Measurements from ENCODE around the gene TTC3. TPM values are rescaled to one million over a fixed set of nuclear protein-coding genes. Genes with fewer than 3 reads are reported as not detected.

Gene TTC3
- total and polyA plus RNA-seq, 2 of the 13 experiments (the other 11 are each of a cell fraction or from before 2014, with no cell fraction given): 55.7 to 108 TPM

DNA sequence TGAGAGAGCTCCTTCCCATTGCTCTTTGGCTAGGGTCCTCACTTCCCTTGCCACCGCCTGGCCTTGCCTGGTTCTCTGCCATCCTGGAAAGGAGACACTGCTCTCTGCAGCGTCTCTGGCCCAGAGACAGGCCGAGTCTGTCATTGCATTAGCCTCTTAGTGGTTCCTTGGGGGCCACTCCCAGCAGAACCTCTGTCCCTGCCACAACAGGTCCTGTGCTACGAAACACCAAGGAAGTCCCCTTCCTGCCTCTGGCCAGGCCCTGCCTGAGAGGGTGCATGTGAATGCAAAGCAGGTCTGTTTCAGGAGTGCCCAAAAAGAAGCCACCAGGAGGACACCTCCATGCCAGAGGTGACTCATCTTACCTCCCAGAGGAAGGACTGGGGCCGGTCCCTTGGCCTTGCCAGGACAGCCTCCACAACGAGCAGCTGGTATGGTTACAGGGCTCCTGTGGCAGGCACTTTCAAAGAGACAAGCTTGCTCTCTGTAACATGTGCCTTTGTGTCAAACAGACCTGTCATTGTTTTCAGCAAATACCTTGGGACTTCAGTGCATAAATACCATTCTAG, 134.5 kb downstream of the TTC3 start (continued):
- no peak for TF ChIP-seq ZNF350 (CRISPR knock-in tag; IDR thresholded peaks at IDR 0.05; ENCODE audit: borderline replicate concordance, low read depth)
- no peak for TF ChIP-seq NFKBIZ (CRISPR knock-in tag; IDR thresholded peaks at IDR 0.05)
- TF ChIP-seq ZFP62 (CRISPR knock-in tag; IDR thresholded peaks at IDR 0.05): no peak
- TF ChIP-seq NBN (conservative IDR thresholded peaks at IDR 0.05): no peak
- no peak for TF ChIP-seq GFI1 (CRISPR knock-in tag; IDR thresholded peaks at IDR 0.05; ENCODE audit: borderline replicate concordance)
- no peak for TF ChIP-seq KLF6 (CRISPR knock-in tag; IDR thresholded peaks at IDR 0.05)
- TF ChIP-seq ZNF619 (CRISPR knock-in tag; IDR thresholded peaks at IDR 0.05): no peak
- TF ChIP-seq TBX3 (IDR thresholded peaks at IDR 0.05; ENCODE audit: borderline replicate concordance): no peak
- TF ChIP-seq GPN1 (CRISPR knock-in tag; IDR thresholded peaks at IDR 0.05; ENCODE audit: borderline replicate concordance): no peak
- TF ChIP-seq ZNF749 (CRISPR knock-in tag; IDR thresholded peaks at IDR 0.05; ENCODE audit: borderline replicate concordance): no peak
- no peak for TF ChIP-seq EP300 (IDR thresholded peaks at IDR 0.05; ENCODE audit: low read depth in 2 of 2, low read length in 2 of 2)
- no peak for TF ChIP-seq EP300 (CRISPR knock-in tag; IDR thresholded peaks at IDR 0.05; ENCODE audit: borderline replicate concordance)
- TF ChIP-seq PAWR (CRISPR knock-in tag; IDR thresholded peaks at IDR 0.05; ENCODE audit: borderline replicate concordance): no peak
- no peak for TF ChIP-seq CC2D1A (CRISPR knock-in tag; IDR thresholded peaks at IDR 0.05)
- TF ChIP-seq ZNF879 (CRISPR knock-in tag; IDR thresholded peaks at IDR 0.05): no peak
- no peak for TF ChIP-seq RORA (CRISPR knock-in tag; IDR thresholded peaks at IDR 0.05)
- TF ChIP-seq NR2F2 (IDR thresholded peaks at IDR 0.05; ENCODE audit: borderline replicate concordance, low read depth): no peak
- TF ChIP-seq PCBP2 (optimal IDR thresholded peaks at IDR 0.05; ENCODE audit: low read depth, low read length, poor library complexity, severe bottlenecking): no peak
- TF ChIP-seq SMAD9 (CRISPR knock-in tag; IDR thresholded peaks at IDR 0.05): no peak
- no peak for TF ChIP-seq ZNF446 (CRISPR knock-in tag; IDR thresholded peaks at IDR 0.05)
- no peak for TF ChIP-seq SP2 (CRISPR knock-in tag; IDR thresholded peaks at IDR 0.05)
- no peak for TF ChIP-seq ZNF234 (CRISPR knock-in tag; conservative IDR thresholded peaks at IDR 0.05)
- TF ChIP-seq GATAD2A (CRISPR knock-in tag; IDR thresholded peaks at IDR 0.05): 0 out of 2 replicates have a peak, but pooled peaks have one; percentile 39
- TF ChIP-seq ARHGAP35 (CRISPR knock-in tag; IDR thresholded peaks at IDR 0.05; ENCODE audit: borderline replicate concordance): no peak
- TF ChIP-seq, protein P1, sequence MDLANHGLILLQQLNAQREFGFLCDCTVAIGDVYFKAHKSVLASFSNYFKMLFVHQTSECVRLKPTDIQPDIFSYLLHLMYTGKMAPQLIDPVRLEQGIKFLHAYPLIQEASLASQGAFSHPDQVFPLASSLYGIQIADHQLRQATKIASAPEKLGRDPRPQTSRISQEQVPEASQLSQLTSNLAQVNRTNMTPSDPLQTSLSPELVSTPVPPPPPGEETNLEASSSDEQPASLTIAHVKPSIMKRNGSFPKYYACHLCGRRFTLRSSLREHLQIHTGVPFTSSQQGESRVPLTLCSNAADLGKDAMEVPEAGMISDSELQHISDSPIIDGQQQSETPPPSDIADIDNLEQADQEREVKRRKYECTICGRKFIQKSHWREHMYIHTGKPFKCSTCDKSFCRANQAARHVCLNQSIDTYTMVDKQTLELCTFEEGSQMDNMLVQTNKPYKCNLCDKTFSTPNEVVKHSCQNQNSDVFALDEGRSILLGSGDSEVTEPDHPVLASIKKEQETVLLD (CRISPR knock-in tag; IDR thresholded peaks at IDR 0.05; ENCODE audit: low read depth): no peak
- TF ChIP-seq, protein P2, sequence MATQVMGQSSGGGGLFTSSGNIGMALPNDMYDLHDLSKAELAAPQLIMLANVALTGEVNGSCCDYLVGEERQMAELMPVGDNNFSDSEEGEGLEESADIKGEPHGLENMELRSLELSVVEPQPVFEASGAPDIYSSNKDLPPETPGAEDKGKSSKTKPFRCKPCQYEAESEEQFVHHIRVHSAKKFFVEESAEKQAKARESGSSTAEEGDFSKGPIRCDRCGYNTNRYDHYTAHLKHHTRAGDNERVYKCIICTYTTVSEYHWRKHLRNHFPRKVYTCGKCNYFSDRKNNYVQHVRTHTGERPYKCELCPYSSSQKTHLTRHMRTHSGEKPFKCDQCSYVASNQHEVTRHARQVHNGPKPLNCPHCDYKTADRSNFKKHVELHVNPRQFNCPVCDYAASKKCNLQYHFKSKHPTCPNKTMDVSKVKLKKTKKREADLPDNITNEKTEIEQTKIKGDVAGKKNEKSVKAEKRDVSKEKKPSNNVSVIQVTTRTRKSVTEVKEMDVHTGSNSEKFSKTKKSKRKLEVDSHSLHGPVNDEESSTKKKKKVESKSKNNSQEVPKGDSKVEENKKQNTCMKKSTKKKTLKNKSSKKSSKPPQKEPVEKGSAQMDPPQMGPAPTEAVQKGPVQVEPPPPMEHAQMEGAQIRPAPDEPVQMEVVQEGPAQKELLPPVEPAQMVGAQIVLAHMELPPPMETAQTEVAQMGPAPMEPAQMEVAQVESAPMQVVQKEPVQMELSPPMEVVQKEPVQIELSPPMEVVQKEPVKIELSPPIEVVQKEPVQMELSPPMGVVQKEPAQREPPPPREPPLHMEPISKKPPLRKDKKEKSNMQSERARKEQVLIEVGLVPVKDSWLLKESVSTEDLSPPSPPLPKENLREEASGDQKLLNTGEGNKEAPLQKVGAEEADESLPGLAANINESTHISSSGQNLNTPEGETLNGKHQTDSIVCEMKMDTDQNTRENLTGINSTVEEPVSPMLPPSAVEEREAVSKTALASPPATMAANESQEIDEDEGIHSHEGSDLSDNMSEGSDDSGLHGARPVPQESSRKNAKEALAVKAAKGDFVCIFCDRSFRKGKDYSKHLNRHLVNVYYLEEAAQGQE (IDR thresholded peaks at IDR 0.05; ENCODE audit: borderline replicate concordance in 1 of 2, low read depth in 1 of 2, low read length in 2 of 2): no peak
- TF ChIP-seq ZNF550 (CRISPR knock-in tag; IDR thresholded peaks at IDR 0.05; ENCODE audit: borderline replicate concordance): no peak
- peak; percentile 98 for TF ChIP-seq TGIF2 (CRISPR knock-in tag; IDR thresholded peaks at IDR 0.05)
- peak; percentile 59; the same call in 1 of the 2 replicates for TF ChIP-seq HNRNPL (IDR thresholded peaks at IDR 0.05; ENCODE audit: low read depth, low read length)

Data from HepG2 (cell line).